HepG2 (cell line): ENCODE data around the gene LRP1-AS. TPM values are rescaled to one million over a fixed set of nuclear protein-coding genes. Genes with fewer than 3 reads are reported as not detected.

Source experiments
- ATAC-seq: fragments of 200-7000 bp; cut with Tn5 transposase; 3 replicates; pipeline ENCODE4 v1.9.1; 2020; ENCODE audit warnings: mild to moderate bottlenecking, moderate library complexity
- BruUV-seq: library from RNA; stranded (reverse); fragments of 400-500 nt; replicated peaks from 2 replicates; lab custom pipeline; 2021; lab: Mats Ljungman, UMichigan
- CTCF ChIA-PET: fragments of 300-600 bp; formaldehyde crosslinking; extraction: SDS; loops from one replicate; lab custom pipeline; 2021; ENCODE audit warnings: low total read pairs, inconsistent platforms, low intra/inter-chr PET ratio; lab: Yijun Ruan, JAX
- POLR2A ChIA-PET: fragments of 350-600 bp; sonication (Branson Sonifier 250); formaldehyde crosslinking; loops from one replicate; lab custom pipeline; 2020; ENCODE audit warnings: antibody characterized with exemption, inconsistent platforms; lab: Yijun Ruan, JAX
- DNase-seq: peaks from one replicate; pipeline ENCODE4 v3.0.0-alpha.2; 2015; ENCODE audit warnings: low spot score
- FAIRE-seq: peaks from 3 replicates; lab custom pipeline; 2011; peaks lifted over from hg19 to GRCh38; lab: Jason Lieb, UNC
- H2AFZ ChIP-seq: one replicate; pipeline ENCODE4 v1.6.1; 2011; ENCODE audit warnings: low read length, inconsistent platforms
- H3K27ac ChIP-seq: fragments of 300-600 bp; 3 replicates; pipeline ENCODE4 v1.8.0; 2011; ENCODE audit warnings: mixed run types, mild to moderate bottlenecking, mixed read lengths, low read length, inconsistent platforms; ENCODE audit not compliant: insufficient read depth; ENCODE audit errors: extremely low read length
- H3K27me3 ChIP-seq, 2 experiments: fragments of 200-600 bp in 1 of 2; 2 replicates in 1 of 2; 3 replicates in 1 of 2; pipeline versions ENCODE4 v1.6.0 to v1.8.0; 2011; ENCODE audit warnings: low read length in 2 of 2, mild to moderate bottlenecking in 2 of 2, moderate library complexity in 2 of 2, inconsistent platforms in 1 of 2; ENCODE audit not compliant: insufficient read depth in 2 of 2, control insufficient read depth in 1 of 2
- H3K36me3 ChIP-seq, 2 experiments: fragments of 200-600 bp in 1 of 2; replicated peaks in 1 of 2; 2 replicates in 1 of 2; 3 replicates in 1 of 2; pipeline versions ENCODE4 v1.5.1 to v1.8.0; 2011; ENCODE audit warnings: low read length in 2 of 2, inconsistent platforms in 1 of 2; ENCODE audit not compliant: insufficient read depth in 2 of 2, control insufficient read depth in 1 of 2
- H3K4me1 ChIP-seq: 2 replicates; pipeline ENCODE4 v1.5.1; 2012; ENCODE audit warnings: low read length, inconsistent platforms; ENCODE audit not compliant: insufficient read depth
- H3K4me2 ChIP-seq: 2 replicates; pipeline ENCODE4 v1.6.0; 2011; ENCODE audit warnings: low read depth, low read length, inconsistent platforms
- H3K4me3 ChIP-seq, 3 experiments: fragments of 200-600 bp in 1 of 3; sonication (generic), shearing (Covaris generic) in 1 of 3; replicated peaks in 1 of 3; 2 replicates each; pipeline ENCODE4 v1.5.1; 2011 to 2016; ENCODE audit warnings: low read length in 3 of 3, inconsistent platforms in 2 of 3, low read depth in 2 of 3, mild to moderate bottlenecking in 2 of 3, control low read depth in 1 of 3, mixed read lengths in 1 of 3; ENCODE audit not compliant: insufficient read depth in 1 of 3
- H3K79me2 ChIP-seq: one replicate; pipeline ENCODE4 v1.6.1; 2011; ENCODE audit warnings: low read length, inconsistent platforms; ENCODE audit not compliant: insufficient read depth
- H3K9ac ChIP-seq: 2 replicates; pipeline ENCODE4 v1.6.0; 2011; ENCODE audit warnings: mild to moderate bottlenecking, low read depth, low read length, inconsistent platforms; ENCODE audit not compliant: insufficient read depth
- H3K9me3 ChIP-seq: 2 replicates; pipeline ENCODE4 v1.5.1; 2012; ENCODE audit warnings: mild to moderate bottlenecking, low read length
- H4K20me1 ChIP-seq: 2 replicates; pipeline ENCODE4 v1.6.0; 2011; ENCODE audit warnings: inconsistent platforms, mild to moderate bottlenecking, low read length, moderate library complexity; ENCODE audit not compliant: insufficient read depth
- ADNP ChIP-seq: sonication (generic); formaldehyde crosslinking; IDR thresholded peaks from 2 replicates; pipeline ENCODE4 v1.4.0; 2020; ENCODE audit warnings: missing genetic modification reagents
- FOXK2 ChIP-seq: fragments of 450-650 bp; IDR thresholded peaks from 2 replicates; pipeline ENCODE4 v1.6.1; 2016
- RBM22 ChIP-seq: fragments of 200-400 bp; formaldehyde crosslinking; optimal IDR thresholded peaks from 2 replicates; pipeline ENCODE3; 2017; ENCODE audit warnings: mild to moderate bottlenecking, low read length, moderate library complexity
- SMAD1 ChIP-seq: sonication (generic); formaldehyde crosslinking; IDR thresholded peaks from 2 replicates; pipeline ENCODE4 v1.4.0; 2020; ENCODE audit warnings: missing genetic modification reagents, low read depth, mild to moderate bottlenecking, borderline replicate concordance
- SMC3 ChIP-seq: IDR thresholded peaks from 2 replicates; pipeline ENCODE4 v1.6.1; 2011; ENCODE audit warnings: low read length, improper control_type of control experiment
- ZNF318 ChIP-seq: sonication (generic); formaldehyde crosslinking; IDR thresholded peaks from 2 replicates; pipeline ENCODE4 v1.4.0; 2020; ENCODE audit warnings: mild to moderate bottlenecking, missing genetic modification reagents
- WGBS: methylation state at CpG from one replicate; pipeline ENCODE4 v1.1.6; 2017; ENCODE audit warnings: low lambda C conversion rate; 5-methylcytosine and 5-hydroxymethylcytosine counted together
- in situ Hi-C: cut with HindIII; loops from 2 replicates; pipeline ENCODE4 v1.10.0; 2017; ENCODE audit warnings: low pct_unique_long_range_greater_than_20kb; ENCODE audit not compliant: extremely low pct_ligation_motif_present
- intact Hi-C: fragments of 100-400 bp; cut with micrococcal nuclease; formaldehyde crosslinking; loops from one replicate; pipeline ENCODE4 v1.10.0; 2022; ENCODE audit not compliant: unreplicated experiment
- polyA plus RNA-seq, 8 experiments: library from polyadenylated mRNA; depleted of rRNA in 3 of 8; stranded (reverse) in 7 of 8; unstranded in 1 of 8; fragments of >200 nt; fragmentation: Illumina TruSeq in 4 of 8; extraction: Trizol in 4 of 8; gene quantifications; 2 replicates each; pipeline versions ENCODE4 v1.2.1 to v1.2.3, GENCODE V29; 2011 to 2016; ENCODE audit warnings: low read depth in 4 of 8, missing spikeins in 1 of 8, mixed read lengths in 1 of 8; ENCODE audit not compliant: insufficient read depth in 1 of 8
- total RNA-seq, 5 experiments: library from RNA; depleted of rRNA; stranded (reverse); fragments of >200 nt; fragmentation: Illumina TruSeq; extraction: Trizol; gene quantifications; 2 replicates each; pipeline ENCODE4 v1.2.3, GENCODE V29; 2016; ENCODE audit warnings: low read depth in 1 of 5

The LRP1-AS gene
- total and polyA plus RNA-seq, 2 of the 13 experiments (the other 11 are each of a cell fraction or from before 2014, with no cell fraction given), result 0.20 TPM; not detected in 1

GRCh38 chr12:57139796-57140649, 7.4 kb downstream of the LRP1-AS start:
- POLR2A ChIA-PET, result interaction anchor here (2.5 to 4.4 kb wide), 2 partner anchors 9 to 10 kb away, joined by 19 to 41 read pairs; partner anchors contain the start of gene LRP1
- CTCF ChIA-PET, result no interaction called here
- in situ Hi-C loops (no loop called here), intact Hi-C loops (no loop called here)
- Histone ChIP-seq H3K4me3 (no peak overlapping the region), H3K27me3 (no peaks in the 10 kb centered on the region), H4K20me1 (peaks cover 3% of the 10 kb centered on the region; the same call in 1 of the 2 replicates), H3K9ac (no peak overlapping the region), H2AFZ (no peak overlapping the region), H3K9me3 (no peaks in the 10 kb centered on the region)
- no peak for DNase-seq
- 94% methylated on average over 6 of the region's 6 CpGs for WGBS
- no peak for FAIRE-seq
- no TSS peak for BruUV-seq
- TF ChIP-seq SMAD1 (CRISPR knock-in tag) (no peak), RBM22 (peak; percentile 32)
- TF ChIP-seq, all 625 proteins: peak for 1
- H3K79me2 ChIP-seq, result peaks cover 28% of the 10 kb centered on the region
- H3K27ac ChIP-seq, result peak overlapping the region; percentile 86
- H3K4me2 ChIP-seq, result no peak overlapping the region
- ATAC-seq, result no peak
- peaks cover 90% of the 10 kb centered on the region for H3K4me1 ChIP-seq
- H3K36me3 ChIP-seq, result peaks cover 31 to 61% of the 10 kb centered on the region in 2 experiments

- in situ Hi-C loops (no loop called here), intact Hi-C loops (no loop called here)
- peaks cover 99% of the 10 kb centered on the region for H3K4me1 ChIP-seq
- ChIA-PET POLR2A (interaction anchor here (0.8 to 16.0 kb wide), 9 partner anchors 10 to 101 kb away, joined by 3 to 827 read pairs (median 4); partner anchors contain the start of genes LRP1, LRP1-AS, NAB2 and STAT6), CTCF (no interaction called here)
- peaks cover 28 to 49% of the 10 kb centered on the region in 2 experiments for H3K36me3 ChIP-seq
- peaks cover 38% of the 10 kb centered on the region for H3K79me2 ChIP-seq
- H3K27me3 ChIP-seq, result no peaks in the 10 kb centered on the region
- BruUV-seq, result no TSS peak
- H3K4me2 ChIP-seq, result peak overlapping the region; percentile 65
- H3K9me3 ChIP-seq, result no peaks in the 10 kb centered on the region
- DNase-seq (peak; percentile 83), FAIRE-seq (peak; percentile 69), ATAC-seq (peak; percentile 89)
- peak overlapping the region in 1 of 3 experiments; percentile 36; a peak in 2 of 6 replicates for H3K4me3 ChIP-seq
- peaks cover 6% of the 10 kb centered on the region; the same call in 1 of the 2 replicates for H4K20me1 ChIP-seq
- no peak overlapping the region for H2AFZ ChIP-seq
- peak overlapping the region; percentile 20; the same call in 1 of the 2 replicates for H3K9ac ChIP-seq
- WGBS, result 27% methylated on average over 12 of the region's 13 CpGs
- peak overlapping the region; percentile 86 for H3K27ac ChIP-seq
- TF ChIP-seq ZNF318 (CRISPR knock-in tag) (no peak), FOXK2 (no peak), SMC3 (no peak), ADNP (CRISPR knock-in tag) (no peak)
Observed at GRCh38 chr12:57138526-57139272, 8.7 kb downstream of the LRP1-AS start.
